ENCODE results near the gene MATN1. TPM values are rescaled to one million over a fixed set of nuclear protein-coding genes. Genes with fewer than 3 reads are reported as not detected.

MATN1 gene
- total RNA-seq, 1 donor from 2014 or later, result not detected

DNA sequence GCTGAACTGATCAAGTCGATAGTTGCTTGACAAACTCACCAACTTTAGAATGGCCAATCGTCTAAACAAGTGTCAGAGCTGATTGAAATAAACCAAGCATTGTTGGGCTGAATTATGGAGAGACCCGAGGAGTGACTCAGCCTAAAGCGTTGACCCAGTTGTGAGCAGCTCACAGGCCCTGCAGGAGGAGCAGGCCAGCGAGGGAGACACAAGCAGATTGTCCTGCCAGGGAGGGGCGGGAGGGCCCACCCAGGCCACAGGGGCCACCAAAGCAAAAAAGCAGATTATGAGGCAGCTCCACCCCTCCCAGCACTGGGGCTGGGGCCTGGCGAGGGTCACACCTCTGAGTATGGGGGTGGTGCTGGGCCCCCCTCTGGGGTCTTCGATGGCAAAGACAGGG lies 10.1 kb upstream of the MATN1 start:
- no peak for DNase-seq (ENCODE audit: low read depth)

DNA sequence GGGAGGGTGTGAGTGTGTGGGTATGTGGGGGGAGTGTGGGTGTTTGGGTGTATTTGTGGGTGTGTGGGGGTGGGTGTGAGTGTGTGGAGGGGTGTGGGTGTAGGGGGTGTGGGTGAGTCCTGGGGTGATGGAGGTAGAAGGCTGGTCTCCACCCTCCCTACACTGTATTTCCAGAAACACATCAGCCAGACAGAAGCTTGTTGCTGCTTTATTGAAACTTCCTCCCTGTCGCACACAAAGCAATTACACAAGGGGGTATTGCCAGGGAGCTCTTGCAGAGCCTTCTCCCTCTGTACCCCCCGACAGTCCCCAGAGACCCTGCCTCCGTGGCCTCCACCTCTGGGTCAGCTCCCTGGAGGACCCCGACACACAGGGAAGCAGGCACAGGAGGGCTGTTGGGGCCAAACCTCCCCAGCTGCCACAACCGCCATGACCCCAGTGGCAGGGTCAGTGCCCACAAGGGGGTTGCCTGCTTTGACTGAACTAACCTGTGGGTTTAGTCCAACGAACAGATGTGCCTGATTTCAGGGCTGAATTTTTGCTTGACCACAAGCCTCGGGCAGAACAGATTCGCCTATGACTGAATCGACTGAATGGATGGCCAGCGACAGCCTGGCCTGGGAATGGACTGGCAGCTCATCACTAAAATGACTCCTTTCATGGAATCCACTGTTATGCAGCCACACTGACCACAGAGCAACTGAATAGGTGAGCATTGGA lies 9.1 kb upstream of the MATN1 start:
- TF ChIP-seq, protein P1, sequence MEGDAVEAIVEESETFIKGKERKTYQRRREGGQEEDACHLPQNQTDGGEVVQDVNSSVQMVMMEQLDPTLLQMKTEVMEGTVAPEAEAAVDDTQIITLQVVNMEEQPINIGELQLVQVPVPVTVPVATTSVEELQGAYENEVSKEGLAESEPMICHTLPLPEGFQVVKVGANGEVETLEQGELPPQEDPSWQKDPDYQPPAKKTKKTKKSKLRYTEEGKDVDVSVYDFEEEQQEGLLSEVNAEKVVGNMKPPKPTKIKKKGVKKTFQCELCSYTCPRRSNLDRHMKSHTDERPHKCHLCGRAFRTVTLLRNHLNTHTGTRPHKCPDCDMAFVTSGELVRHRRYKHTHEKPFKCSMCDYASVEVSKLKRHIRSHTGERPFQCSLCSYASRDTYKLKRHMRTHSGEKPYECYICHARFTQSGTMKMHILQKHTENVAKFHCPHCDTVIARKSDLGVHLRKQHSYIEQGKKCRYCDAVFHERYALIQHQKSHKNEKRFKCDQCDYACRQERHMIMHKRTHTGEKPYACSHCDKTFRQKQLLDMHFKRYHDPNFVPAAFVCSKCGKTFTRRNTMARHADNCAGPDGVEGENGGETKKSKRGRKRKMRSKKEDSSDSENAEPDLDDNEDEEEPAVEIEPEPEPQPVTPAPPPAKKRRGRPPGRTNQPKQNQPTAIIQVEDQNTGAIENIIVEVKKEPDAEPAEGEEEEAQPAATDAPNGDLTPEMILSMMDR (conservative IDR thresholded peaks at IDR 0.05; ENCODE audit: low read depth, low read length), result no peak
- no peak overlapping the region for H3K4me3 ChIP-seq (ENCODE audit: low read depth, low read length)
- no peak for DNase-seq (ENCODE audit: low read depth)

More for the DNA sequence above, 10.1 kb upstream of the MATN1 start:
- TF ChIP-seq, protein P1 (conservative IDR thresholded peaks at IDR 0.05; ENCODE audit: low read depth, low read length), result no peak
- no peak overlapping the region for H3K4me3 ChIP-seq (ENCODE audit: low read depth, low read length)

DNA sequence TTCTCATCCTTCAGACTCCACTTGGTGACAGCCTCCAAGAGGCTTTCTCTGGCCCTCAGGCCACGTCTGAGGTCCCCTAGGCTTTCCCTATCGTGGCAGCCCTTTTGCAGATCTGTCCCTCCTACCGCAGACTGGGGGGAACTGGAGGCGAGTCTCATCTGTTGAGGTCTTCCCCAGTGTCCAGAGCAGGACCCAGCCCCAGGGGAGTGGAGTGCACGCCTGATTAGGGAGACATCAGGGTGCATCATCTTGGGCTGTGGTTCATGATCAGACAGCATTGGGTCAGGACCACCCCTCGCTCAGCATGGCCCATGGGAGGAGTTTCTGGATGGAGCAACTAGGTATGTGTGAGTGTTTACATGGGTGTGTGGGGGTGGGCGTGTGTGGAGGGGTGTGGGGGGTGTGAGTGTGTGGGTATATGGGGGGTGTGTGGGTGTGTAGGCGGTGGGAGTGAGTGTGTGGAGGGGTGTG lies 8.5 kb upstream of the MATN1 start:
- H3K4me3 ChIP-seq (ENCODE audit: low read depth, low read length), result no peak overlapping the region
- TF ChIP-seq, protein P1 (conservative IDR thresholded peaks at IDR 0.05; ENCODE audit: low read depth, low read length), result no peak
- DNase-seq (ENCODE audit: low read depth), result no peak

DNA sequence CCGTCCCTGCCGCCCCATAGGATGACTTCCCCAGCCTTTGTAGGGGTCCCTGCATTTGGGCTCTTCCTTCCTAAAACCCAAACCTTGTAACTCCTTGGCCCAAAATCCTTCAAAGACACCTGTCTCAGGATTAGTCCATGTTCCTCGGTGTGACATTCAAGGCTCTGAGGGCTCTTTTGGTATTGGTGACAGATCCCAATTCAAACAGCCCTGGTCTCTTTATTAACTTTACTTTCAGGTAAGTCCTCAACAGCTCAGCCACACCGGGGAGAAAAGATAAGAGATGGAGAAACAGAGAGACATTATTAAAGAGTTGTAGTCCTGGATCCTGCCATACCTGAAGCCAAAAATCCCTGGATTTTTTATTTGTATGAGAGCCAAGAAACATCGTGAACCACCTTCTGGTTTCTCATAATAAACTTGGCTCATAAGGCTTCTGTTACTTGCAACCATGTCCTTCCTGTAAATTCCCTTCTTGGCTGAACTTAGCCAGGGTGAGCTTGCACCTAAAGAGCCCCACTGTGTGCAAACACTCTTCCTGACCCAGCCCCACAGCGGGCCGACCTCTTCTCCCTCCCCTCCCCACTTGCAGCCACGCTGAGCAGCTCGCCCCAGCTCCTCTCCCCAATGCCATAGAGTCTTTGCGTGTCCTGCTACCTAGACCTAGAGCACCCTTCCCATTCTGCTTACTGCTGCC lies 7.9 kb upstream of the MATN1 start:
- H3K4me3 ChIP-seq (ENCODE audit: low read depth, low read length), result no peak overlapping the region
- DNase-seq (ENCODE audit: low read depth), result no peak

DNA sequence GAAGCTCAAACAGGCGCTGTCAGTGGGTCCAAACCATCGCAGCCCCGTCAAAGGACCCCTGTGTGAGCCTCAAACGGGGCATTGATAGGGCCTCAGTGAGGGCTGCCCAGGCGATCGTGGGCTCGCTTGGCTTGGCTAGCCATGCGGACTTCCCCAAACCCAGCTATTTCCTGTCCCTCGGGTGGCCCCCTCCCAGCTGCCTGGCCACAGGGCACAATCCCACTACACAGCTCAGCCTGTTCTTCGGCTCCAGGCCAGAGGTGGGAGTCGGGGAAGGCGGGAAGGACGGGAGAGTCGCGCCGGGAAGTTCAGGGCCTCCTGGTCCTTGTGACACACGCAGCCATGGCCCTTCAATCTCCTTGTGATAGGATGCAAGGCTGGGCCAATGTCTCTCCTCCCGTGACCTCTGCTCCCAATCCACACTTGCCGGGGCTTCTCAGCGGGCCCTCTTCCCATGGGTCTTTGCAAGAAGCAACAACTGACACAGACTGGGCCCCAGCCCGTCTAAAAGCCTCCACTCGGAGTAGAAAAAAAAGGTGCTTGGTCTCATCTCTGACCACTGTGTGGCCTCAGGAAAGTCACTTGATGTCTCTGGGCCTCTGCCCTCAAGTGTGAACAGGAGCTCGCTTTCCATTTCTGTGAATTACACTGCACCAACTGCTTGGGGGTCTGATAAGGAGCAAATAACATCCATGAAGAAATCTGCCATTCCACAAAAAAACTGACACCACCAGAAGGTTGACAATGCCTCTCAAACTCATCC lies 7.1 kb upstream of the MATN1 start:
- TF ChIP-seq, protein P1 (conservative IDR thresholded peaks at IDR 0.05; ENCODE audit: low read depth, low read length), result no peak
- no peak overlapping the region for H3K4me3 ChIP-seq (ENCODE audit: low read depth, low read length)
- DNase-seq (ENCODE audit: low read depth), result no peak

More for the DNA sequence above, 7.9 kb upstream of the MATN1 start:
- TF ChIP-seq, protein P1 (conservative IDR thresholded peaks at IDR 0.05; ENCODE audit: low read depth, low read length), result no peak

DNA sequence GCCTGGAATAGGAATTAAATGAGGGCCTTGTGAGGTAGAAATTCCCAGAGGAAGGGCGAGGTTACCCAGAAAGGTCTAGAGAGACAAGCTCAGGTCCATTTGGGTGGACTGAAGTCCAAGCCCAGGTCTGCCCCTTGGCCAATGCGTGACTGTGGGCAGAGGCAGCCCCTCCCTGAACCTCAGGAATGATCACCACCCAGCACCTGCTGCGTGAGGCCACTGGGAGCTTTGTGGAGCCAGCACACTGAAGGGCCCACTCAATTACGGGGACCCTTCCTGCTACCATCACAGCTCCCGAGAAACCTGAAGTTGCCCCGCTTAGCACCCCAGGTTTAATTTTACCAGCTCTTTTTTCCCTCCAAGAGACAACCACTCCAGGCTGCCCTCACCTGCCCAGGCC lies 6.5 kb upstream of the MATN1 start:
- DNase-seq (ENCODE audit: low read depth), result no peak
- TF ChIP-seq, protein P1 (conservative IDR thresholded peaks at IDR 0.05; ENCODE audit: low read depth, low read length), result no peak
- no peak overlapping the region for H3K4me3 ChIP-seq (ENCODE audit: low read depth, low read length)

Data from epithelial cell of proximal tubule (primary cell).